Mesendoderm (in vitro differentiated cells): Measurements from ENCODE around the gene GAL3ST2.
"Not testable (repeated sequence)": the region's sequence is repeated elsewhere in the genome, so short reads cannot be mapped to it uniquely, and the experiment has no call there.

ENCODE experiments used
- DNase-seq: peaks from one replicate; pipeline ENCODE4 v3.0.0; 2013
- H2AK5ac ChIP-seq: 2 replicates; pipeline ENCODE4 v1.6.1; 2013; ENCODE audit warnings: low read length, inconsistent platforms
- H2BK120ac ChIP-seq: 2 replicates; pipeline ENCODE4 v1.6.1; 2013; ENCODE audit warnings: low read depth, mild to moderate bottlenecking, low read length, moderate library complexity, mixed read lengths
- H2BK15ac ChIP-seq: replicated peaks from 2 replicates; pipeline ENCODE4 v1.6.1; 2013; ENCODE audit warnings: low read depth, mild to moderate bottlenecking, moderate library complexity
- H2BK5ac ChIP-seq: 2 replicates; pipeline ENCODE4 v1.6.1; 2013; ENCODE audit warnings: low read length, inconsistent platforms
- H3K18ac ChIP-seq: 2 replicates; pipeline ENCODE4 v1.6.1; 2013; ENCODE audit warnings: mild to moderate bottlenecking, low read length, mixed read lengths
- H3K23ac ChIP-seq: one replicate; pipeline ENCODE4 v1.6.1; 2013; ENCODE audit warnings: low read length
- H3K27ac ChIP-seq: 2 replicates; pipeline ENCODE4 v1.5.1; 2013; ENCODE audit warnings: low read depth, mild to moderate bottlenecking, inconsistent platforms, low read length, moderate library complexity
- H3K27me3 ChIP-seq: 2 replicates; pipeline ENCODE4 v1.6.1; 2013; ENCODE audit warnings: low read length, control low read depth, mild to moderate bottlenecking, inconsistent platforms; ENCODE audit not compliant: insufficient read depth, poor library complexity
- H3K36me3 ChIP-seq: 2 replicates; pipeline ENCODE4 v1.6.1; 2013; ENCODE audit warnings: low read length, inconsistent platforms; ENCODE audit not compliant: control insufficient read depth, insufficient read depth
- H3K4ac ChIP-seq: one replicate; pipeline ENCODE4 v1.6.1; 2013; ENCODE audit warnings: low read depth, mild to moderate bottlenecking, low read length, moderate library complexity
- H3K4me1 ChIP-seq: 2 replicates; pipeline ENCODE4 v1.6.1; 2013; ENCODE audit warnings: low read depth, low read length, inconsistent platforms; ENCODE audit not compliant: control insufficient read depth
- H3K4me2 ChIP-seq: 2 replicates; pipeline ENCODE4 v1.6.1; 2013; ENCODE audit warnings: low read length
- H3K4me3 ChIP-seq: 2 replicates; pipeline ENCODE4 v1.5.1; 2013; ENCODE audit warnings: mild to moderate bottlenecking, low read length
- H3K56ac ChIP-seq: one replicate; pipeline ENCODE4 v1.6.1; 2013; ENCODE audit warnings: low read length
- H3K79me1 ChIP-seq: 2 replicates; pipeline ENCODE4 v1.6.1; 2013; ENCODE audit warnings: low read length, inconsistent platforms
- H3K79me2 ChIP-seq: 2 replicates; pipeline ENCODE4 v1.6.1; 2013; ENCODE audit warnings: mild to moderate bottlenecking, low read length; ENCODE audit not compliant: control insufficient read depth, insufficient read depth
- H3K9ac ChIP-seq: 2 replicates; pipeline ENCODE4 v1.6.1; 2013; ENCODE audit warnings: low read length, inconsistent platforms
- H4K5ac ChIP-seq: one replicate; pipeline ENCODE4 v1.6.1; 2013; ENCODE audit warnings: low read length
- H4K8ac ChIP-seq: one replicate; pipeline ENCODE4 v1.6.1; 2013; ENCODE audit warnings: low read depth, mild to moderate bottlenecking, control low read depth, low read length, moderate library complexity
- WGBS: extraction: QIAGEN DNeasy Blood & Tissue Kit; methylation state at CpG from one replicate; pipeline ENCODE4 v1.1.7; 2013; ENCODE audit warnings: low lambda C conversion rate, missing lambda C conversion rate; ENCODE audit not compliant: insufficient coverage; ENCODE audit errors: extremely low coverage; 5-methylcytosine and 5-hydroxymethylcytosine counted together

GAL3ST2 gene

DNA sequence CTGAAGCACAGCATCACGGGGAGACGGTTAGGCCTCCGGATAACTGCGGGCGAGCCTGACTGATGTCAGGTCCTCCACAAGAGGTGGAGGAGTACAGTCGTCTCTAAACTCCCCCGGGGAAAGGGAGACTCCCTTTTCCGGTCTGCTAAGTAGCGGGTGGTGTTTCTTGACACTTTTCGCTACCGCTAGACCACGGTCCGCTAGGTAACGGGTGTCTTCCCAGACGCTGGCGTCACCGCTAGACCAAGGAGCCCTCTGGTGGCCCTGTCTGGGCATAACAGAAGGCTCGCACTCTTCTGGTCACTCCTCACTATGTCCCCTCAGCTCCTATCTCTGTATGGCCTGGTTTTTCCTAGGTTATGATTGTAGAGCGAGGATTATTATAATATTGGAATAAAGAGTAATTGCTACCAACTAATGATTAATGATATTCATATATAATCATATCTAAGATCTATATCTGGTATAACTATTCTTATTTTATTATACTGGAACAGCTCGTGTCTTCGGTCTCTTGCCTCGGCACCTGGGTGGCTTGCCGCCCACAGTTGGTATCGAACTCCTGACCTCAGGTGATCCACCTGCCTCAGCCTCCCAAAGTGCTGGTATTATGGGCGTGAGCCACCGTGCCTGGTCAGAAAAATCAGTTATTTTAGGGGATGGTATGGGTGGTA, 44.0 kb upstream of the GAL3ST2 start:
- peak; percentile 50 for DNase-seq
- H2BK5ac ChIP-seq, H3K27ac ChIP-seq, H3K9ac ChIP-seq, H3K23ac ChIP-seq, H3K4me3 ChIP-seq, H3K79me2 ChIP-seq, H3K4me2 ChIP-seq, H3K36me3 ChIP-seq, H3K56ac ChIP-seq, H2BK15ac ChIP-seq, H3K4ac ChIP-seq, H4K5ac ChIP-seq, H3K4me1 ChIP-seq, H3K27me3 ChIP-seq, H3K79me1 ChIP-seq, H3K18ac ChIP-seq, H2AK5ac ChIP-seq, H2BK120ac ChIP-seq, H4K8ac ChIP-seq: not testable (repeated sequence)
- WGBS, result no CpG with 5 or more reads among the region's 26 CpGs

DNA sequence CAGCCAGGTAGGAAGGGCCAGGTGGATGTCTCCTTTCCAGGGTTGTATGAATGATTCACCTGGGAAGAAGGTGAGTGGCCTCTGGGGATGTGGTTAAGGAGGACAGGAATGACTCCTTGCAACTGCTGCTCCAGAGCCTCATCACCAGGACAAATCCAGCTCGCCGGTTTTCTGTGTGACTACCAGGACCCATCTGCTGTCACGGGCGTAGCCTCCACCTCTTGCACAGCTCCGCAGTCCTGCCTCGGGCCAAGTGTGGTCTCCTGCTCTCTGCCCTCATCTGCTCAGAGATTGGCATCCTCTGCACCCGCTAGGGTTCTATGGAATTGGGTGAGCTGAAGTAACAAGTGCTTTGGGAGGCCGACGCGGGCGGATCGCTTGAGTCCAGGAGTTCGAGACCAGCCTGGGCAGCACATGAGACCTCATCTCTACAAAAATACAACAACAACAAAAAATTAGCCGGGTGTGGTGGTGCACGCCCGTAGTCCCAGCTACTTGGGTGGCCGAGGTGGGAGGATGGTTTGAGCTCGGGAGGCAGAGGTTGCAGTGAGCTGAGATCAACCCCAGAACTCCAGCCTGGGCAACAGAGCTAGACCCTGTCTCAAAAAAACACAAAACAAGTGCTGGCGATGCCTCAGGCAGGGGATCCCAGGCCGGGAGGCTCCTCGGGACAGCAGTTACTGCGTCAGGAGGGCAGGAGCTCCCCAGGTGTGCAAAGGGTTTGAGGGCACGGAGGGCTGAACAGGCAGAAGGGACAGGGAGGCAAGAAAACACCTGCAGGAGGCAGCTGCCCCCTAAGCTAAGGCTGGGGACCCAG, 43.0 kb upstream of the GAL3ST2 start:
- H3K27me3 ChIP-seq, result no peaks in the 10 kb centered on the region
- H2AK5ac ChIP-seq, result no peak overlapping the region
- peak overlapping the region; percentile 60 for H3K9ac ChIP-seq
- H3K36me3 ChIP-seq, result no peaks in the 10 kb centered on the region
- no CpG with 5 or more reads among the region's 23 CpGs for WGBS
- DNase-seq, result no peak
- H3K79me2 ChIP-seq, result no peaks in the 10 kb centered on the region
- H3K4me2 ChIP-seq, result peak overlapping the region; percentile 8
- no peak overlapping the region for H3K27ac ChIP-seq
- H2BK5ac ChIP-seq, result no peak overlapping the region
- no peak overlapping the region for H3K4ac ChIP-seq
- H3K4me3 ChIP-seq, result no peak overlapping the region
- H3K56ac ChIP-seq, result peak overlapping the region; percentile 65
- H2BK120ac ChIP-seq, result no peak overlapping the region
- H4K5ac ChIP-seq, result no peak overlapping the region
- H3K79me1 ChIP-seq, result no peaks in the 10 kb centered on the region
- no peaks in the 10 kb centered on the region for H3K4me1 ChIP-seq
- H4K8ac ChIP-seq, result no peak overlapping the region
- no peak overlapping the region for H3K18ac ChIP-seq
- H2BK15ac ChIP-seq, result no peak overlapping the region
- H3K23ac ChIP-seq, result peak overlapping the region; percentile 89

- Histone ChIP-seq H4K8ac (no peak overlapping the region), H3K4me3 (no peak overlapping the region), H3K36me3 (no peaks in the 10 kb centered on the region)
Observed at GRCh38 chr2:241734208-241734466, 42.5 kb upstream of the GAL3ST2 start.

DNA sequence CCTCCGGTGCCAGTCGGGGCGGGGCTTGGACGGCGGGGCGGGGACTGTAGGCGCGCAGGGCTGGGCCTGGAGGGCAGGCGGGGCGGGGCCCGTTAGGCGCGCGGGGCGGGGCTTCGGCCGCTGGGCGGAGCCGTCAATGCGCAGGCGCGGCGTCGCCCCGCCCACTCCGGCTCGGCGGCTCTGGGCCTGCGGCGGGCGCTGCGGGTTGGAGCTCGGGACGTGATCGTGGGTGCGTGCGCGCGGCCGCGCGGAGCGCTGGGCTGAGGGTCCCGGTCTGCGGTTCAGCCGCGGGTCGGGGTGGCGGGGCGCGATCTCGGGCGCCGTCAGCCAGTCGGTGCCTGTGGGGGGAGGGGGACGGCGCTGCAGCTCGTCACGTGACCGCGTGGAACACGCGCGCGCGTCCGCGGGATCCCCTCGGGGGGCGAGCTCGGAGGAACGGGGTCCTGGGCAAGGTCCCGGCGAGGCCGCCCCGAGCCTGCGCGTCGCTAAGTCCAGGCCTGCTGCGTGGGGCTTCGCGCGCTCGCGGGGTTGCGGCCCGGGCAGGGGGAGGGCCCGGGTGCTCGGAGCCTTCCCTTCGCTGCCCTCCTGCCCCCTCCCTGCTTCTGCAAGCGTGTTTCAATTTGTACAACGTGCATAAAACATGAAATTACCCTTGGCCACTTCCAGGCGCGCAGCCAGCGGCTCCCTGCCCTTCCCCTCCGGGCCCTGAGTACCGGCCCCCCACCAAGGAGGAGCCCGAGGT, 42.0 kb upstream of the GAL3ST2 start, which contains the start of gene D2HGDH:
Gene D2HGDH, plus strand, starts transcription at position 164 of the 742 bp plus-strand sequence. CDS start 595 bp downstream, outside the sequence.
- Histone ChIP-seq H3K79me2 (no peaks in the 10 kb centered on the region), H3K36me3 (no peaks in the 10 kb centered on the region), H3K27me3 (no peaks in the 10 kb centered on the region), H4K5ac (no peak within 1 kb of the TSS), H3K4me3 (peak within 1 kb of the TSS; percentile 44), H2BK15ac (no peak within 1 kb of the TSS), H2BK120ac (no peak within 1 kb of the TSS), H3K9ac (peak within 1 kb of the TSS; percentile 81), H3K23ac (peak within 1 kb of the TSS; percentile 89), H3K79me1 (no peaks in the 10 kb centered on the region), H2AK5ac (no peak within 1 kb of the TSS), H4K8ac (no peak within 1 kb of the TSS), H3K27ac (no peak within 1 kb of the TSS), H3K4me1 (no peaks in the 10 kb centered on the region), H3K18ac (peak within 1 kb of the TSS; percentile 78), H3K4me2 (peak within 1 kb of the TSS; percentile 72), H3K56ac (peak within 1 kb of the TSS; percentile 93), H2BK5ac (no peak within 1 kb of the TSS), H3K4ac (peak within 1 kb of the TSS; percentile 75)
- peak; percentile 89 for DNase-seq
- WGBS, result no CpG with 5 or more reads among the region's 98 CpGs

More at GRCh38 chr2:241734208-241734466, 42.5 kb upstream of the GAL3ST2 start:
- H2BK5ac ChIP-seq, result no peak overlapping the region
- DNase-seq, result no peak
- no peak overlapping the region for H2BK15ac ChIP-seq
- H3K4me1 ChIP-seq, result no peaks in the 10 kb centered on the region
- no peak overlapping the region for H4K5ac ChIP-seq
- H3K79me2 ChIP-seq, result no peaks in the 10 kb centered on the region
- H3K9ac ChIP-seq, result peak overlapping the region; percentile 60
- no peak overlapping the region for H3K18ac ChIP-seq
- no peak overlapping the region for H3K27ac ChIP-seq
- peak overlapping the region; percentile 65 for H3K56ac ChIP-seq
- no peaks in the 10 kb centered on the region for H3K79me1 ChIP-seq
- no peak overlapping the region for H2AK5ac ChIP-seq
- no peaks in the 10 kb centered on the region for H3K27me3 ChIP-seq
- H2BK120ac ChIP-seq, result no peak overlapping the region
- peak overlapping the region; percentile 8 for H3K4me2 ChIP-seq
- no CpG with 5 or more reads among the region's 25 CpGs for WGBS
- H3K23ac ChIP-seq, result no peak overlapping the region
- H3K4ac ChIP-seq, result no peak overlapping the region

- Histone ChIP-seq H3K4ac (no peak overlapping the region), H3K79me2 (no peaks in the 10 kb centered on the region), H3K27ac (no peak overlapping the region), H3K56ac (no peak overlapping the region), H3K18ac (no peak overlapping the region), H3K4me1 (no peaks in the 10 kb centered on the region), H3K27me3 (no peaks in the 10 kb centered on the region), H3K23ac (no peak overlapping the region), H4K8ac (no peak overlapping the region), H3K4me3 (no peak overlapping the region), H4K5ac (no peak overlapping the region), H3K4me2 (no peak overlapping the region), H2BK5ac (no peak overlapping the region), H3K79me1 (no peaks in the 10 kb centered on the region), H3K9ac (no peak overlapping the region), H2AK5ac (no peak overlapping the region), H3K36me3 (no peaks in the 10 kb centered on the region), H2BK120ac (no peak overlapping the region), H2BK15ac (no peak overlapping the region)
- WGBS, result no CpG with 5 or more reads among the region's 3 CpGs
- DNase-seq, result no peak
Observed at GRCh38 chr2:241736111-241736510, 40.5 kb upstream of the GAL3ST2 start.
